ENCODE data around the gene PRRC1.

PRRC1 gene

GRCh38 chr5:127517480-127518318, at the start of gene PRRC1:
PRRC1 (plus strand) TSS chr5:127517640; CDS start chr5:127523480, 5,840 bp downstream.
- H3K4me2 ChIP-seq (ENCODE audit: low read depth, low read length, poor library complexity, severe bottlenecking) = peak within 1 kb of the TSS; percentile 76
- H3K79me2 ChIP-seq (ENCODE audit: insufficient read depth, low read length) = peaks cover 46% of the 10 kb centered on the region
- H3K36me3 ChIP-seq (ENCODE audit: insufficient read depth, low read length) = no peaks in the 10 kb centered on the region
- peak within 1 kb of the TSS; percentile 73 for H3K9ac ChIP-seq (ENCODE audit: low read depth, low read length, poor library complexity, severe bottlenecking)
- TF ChIP-seq CTCF (conservative IDR thresholded peaks at IDR 0.05; ENCODE audit: low read length) = no peak
- no peak for TF ChIP-seq EZH2phosphoT487 (IDR thresholded peaks at IDR 0.05; ENCODE audit: borderline replicate concordance)
- H2AFZ ChIP-seq (ENCODE audit: low read length) = peak within 1 kb of the TSS; percentile 96
- peak within 1 kb of the TSS; percentile 85 for H3K4me3 ChIP-seq (ENCODE audit: low read length, poor library complexity, severe bottlenecking)
- H3K27me3 ChIP-seq (ENCODE audit: insufficient read depth, low read length, poor library complexity, severe bottlenecking) = no peaks in the 10 kb centered on the region
- peaks cover 17% of the 10 kb centered on the region for H3K4me1 ChIP-seq (ENCODE audit: insufficient read depth, low read length, poor library complexity, severe bottlenecking)
- no peaks in the 10 kb centered on the region for H3K9me2 ChIP-seq (replicated peaks; ENCODE audit: low read depth, low read length)
- H3K9me3 ChIP-seq (ENCODE audit: insufficient read depth, low read depth, low read length) = no peaks in the 10 kb centered on the region
- no peaks in the 10 kb centered on the region for H3F3A ChIP-seq (ENCODE audit: low read depth)
- peaks cover 5% of the 10 kb centered on the region for H4K20me1 ChIP-seq (ENCODE audit: insufficient read depth, low read length, poor library complexity, severe bottlenecking)

- Histone ChIP-seq H3K9ac (ENCODE audit: low read depth, low read length, poor library complexity, severe bottlenecking) (no peak overlapping the region), H4K20me1 (ENCODE audit: insufficient read depth, low read length, poor library complexity, severe bottlenecking) (no peaks in the 10 kb centered on the region), H3K4me1 (ENCODE audit: insufficient read depth, low read length, poor library complexity, severe bottlenecking) (no peaks in the 10 kb centered on the region)
Measured at GRCh38 chr5:127471211-127471610, 46.2 kb upstream of the PRRC1 start.

GRCh38 chr5:127472700-127473099, 44.7 kb upstream of the PRRC1 start:
- no peaks in the 10 kb centered on the region for H3K79me2 ChIP-seq (ENCODE audit: insufficient read depth, low read length)
- no peak overlapping the region for H3K9ac ChIP-seq (ENCODE audit: low read depth, low read length, poor library complexity, severe bottlenecking)
- H3F3A ChIP-seq (ENCODE audit: low read depth) = no peaks in the 10 kb centered on the region
- TF ChIP-seq CTCF (conservative IDR thresholded peaks at IDR 0.05; ENCODE audit: low read length) (no peak), EZH2phosphoT487 (IDR thresholded peaks at IDR 0.05; ENCODE audit: borderline replicate concordance) (no peak)
- H2AFZ ChIP-seq (ENCODE audit: low read length) = no peak overlapping the region
- no peaks in the 10 kb centered on the region for H3K36me3 ChIP-seq (ENCODE audit: insufficient read depth, low read length)
- no peaks in the 10 kb centered on the region for H4K20me1 ChIP-seq (ENCODE audit: insufficient read depth, low read length, poor library complexity, severe bottlenecking)
- H3K9me2 ChIP-seq (replicated peaks; ENCODE audit: low read depth, low read length) = no peaks in the 10 kb centered on the region
- no peaks in the 10 kb centered on the region for H3K9me3 ChIP-seq (ENCODE audit: insufficient read depth, low read depth, low read length)
- no peaks in the 10 kb centered on the region for H3K27me3 ChIP-seq (ENCODE audit: insufficient read depth, low read length, poor library complexity, severe bottlenecking)
- H3K4me2 ChIP-seq (ENCODE audit: low read depth, low read length, poor library complexity, severe bottlenecking) = no peak overlapping the region
- no peaks in the 10 kb centered on the region for H3K4me1 ChIP-seq (ENCODE audit: insufficient read depth, low read length, poor library complexity, severe bottlenecking)
- no peak overlapping the region for H3K4me3 ChIP-seq (ENCODE audit: low read length, poor library complexity, severe bottlenecking)

More at GRCh38 chr5:127471211-127471610, 46.2 kb upstream of the PRRC1 start:
- Histone ChIP-seq H2AFZ (ENCODE audit: low read length) (no peak overlapping the region), H3K4me3 (ENCODE audit: low read length, poor library complexity, severe bottlenecking) (no peak overlapping the region), H3K36me3 (ENCODE audit: insufficient read depth, low read length) (no peaks in the 10 kb centered on the region), H3K9me3 (ENCODE audit: insufficient read depth, low read depth, low read length) (no peaks in the 10 kb centered on the region), H3K4me2 (ENCODE audit: low read depth, low read length, poor library complexity, severe bottlenecking) (no peak overlapping the region), H3K79me2 (ENCODE audit: insufficient read depth, low read length) (no peaks in the 10 kb centered on the region), H3K27me3 (ENCODE audit: insufficient read depth, low read length, poor library complexity, severe bottlenecking) (no peaks in the 10 kb centered on the region), H3K9me2 (replicated peaks; ENCODE audit: low read depth, low read length) (no peaks in the 10 kb centered on the region), H3F3A (ENCODE audit: low read depth) (no peaks in the 10 kb centered on the region)
- TF ChIP-seq EZH2phosphoT487 (IDR thresholded peaks at IDR 0.05; ENCODE audit: borderline replicate concordance) (no peak), CTCF (conservative IDR thresholded peaks at IDR 0.05; ENCODE audit: low read length) (no peak)

All from Loucy (cell line).